Activated CD4-positive, alpha-beta T cell treated with anti-CD3 and anti-CD28 coated beads, Interleukin-2, amount 10 ng/mL, durations not matched to agents 24 days and 14 days (primary cell): ENCODE results near the gene DAB2. TPM values are rescaled to one million over a fixed set of nuclear protein-coding genes. Genes with fewer than 3 reads are reported as not detected.
"Not testable (repeated sequence)": the region's sequence is repeated elsewhere in the genome, so short reads cannot be mapped to it uniquely, and the experiment has no call there.

Experiments used
- DNase-seq: peaks from one replicate; pipeline ENCODE4 v3.0.0; 2022
- H3K27ac Mint-ChIP-seq: one replicate; pipeline ENCODE4 v1.8.0; 2022; ENCODE audit warnings: mild to moderate bottlenecking, mixed read lengths
- H3K27me3 Mint-ChIP-seq: one replicate; pipeline ENCODE4 v1.8.0; 2022; ENCODE audit warnings: mixed read lengths
- H3K36me3 Mint-ChIP-seq: one replicate; pipeline ENCODE4 v1.8.0; 2022; ENCODE audit warnings: low read depth, mild to moderate bottlenecking, mixed read lengths
- H3K4me1 Mint-ChIP-seq: one replicate; pipeline ENCODE4 v1.8.0; 2021; ENCODE audit warnings: mixed read lengths
- H3K4me3 Mint-ChIP-seq: one replicate; pipeline ENCODE4 v1.8.0; 2022; ENCODE audit warnings: mild to moderate bottlenecking, moderate library complexity, mixed read lengths
- H3K9me3 Mint-ChIP-seq: one replicate; pipeline ENCODE4 v1.8.0; 2021; ENCODE audit warnings: mixed read lengths
- intact Hi-C: fragments of 100-400 bp; cut with micrococcal nuclease; formaldehyde crosslinking; loops from one replicate; pipeline ENCODE4 v1.15.1; 2023
- total RNA-seq: library from RNA; stranded (reverse); gene quantifications from 2 replicates; pipeline ENCODE4 v1.2.3, GENCODE V29; 2022

Gene DAB2
- total RNA-seq, 1 donor from 2014 or later: not detected

DNA sequence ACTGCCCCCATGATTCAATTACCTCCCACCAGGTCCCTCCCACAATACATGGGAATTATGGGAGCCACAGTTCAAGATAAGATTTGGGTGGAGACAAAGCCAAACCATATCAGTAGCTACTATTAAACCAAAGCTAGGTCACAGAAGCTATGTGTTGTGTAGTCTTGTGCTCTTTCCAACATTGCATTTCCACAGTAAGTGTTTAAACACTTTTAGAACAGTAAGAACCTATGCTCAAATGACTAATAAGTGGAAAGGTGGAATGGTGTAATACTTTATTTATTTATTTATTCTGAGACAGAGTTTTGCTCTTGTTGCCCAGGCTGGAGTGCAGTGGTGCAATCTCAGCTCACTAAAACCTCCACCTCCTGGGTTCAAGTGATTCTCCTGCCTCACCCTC is 22.6 kb downstream of the DAB2 start:
- H3K27me3 Mint-ChIP-seq, H3K4me3 Mint-ChIP-seq, H3K9me3 Mint-ChIP-seq, H3K36me3 Mint-ChIP-seq, intact Hi-C loops, H3K4me1 Mint-ChIP-seq, DNase-seq, H3K27ac Mint-ChIP-seq: not testable (repeated sequence)

DNA sequence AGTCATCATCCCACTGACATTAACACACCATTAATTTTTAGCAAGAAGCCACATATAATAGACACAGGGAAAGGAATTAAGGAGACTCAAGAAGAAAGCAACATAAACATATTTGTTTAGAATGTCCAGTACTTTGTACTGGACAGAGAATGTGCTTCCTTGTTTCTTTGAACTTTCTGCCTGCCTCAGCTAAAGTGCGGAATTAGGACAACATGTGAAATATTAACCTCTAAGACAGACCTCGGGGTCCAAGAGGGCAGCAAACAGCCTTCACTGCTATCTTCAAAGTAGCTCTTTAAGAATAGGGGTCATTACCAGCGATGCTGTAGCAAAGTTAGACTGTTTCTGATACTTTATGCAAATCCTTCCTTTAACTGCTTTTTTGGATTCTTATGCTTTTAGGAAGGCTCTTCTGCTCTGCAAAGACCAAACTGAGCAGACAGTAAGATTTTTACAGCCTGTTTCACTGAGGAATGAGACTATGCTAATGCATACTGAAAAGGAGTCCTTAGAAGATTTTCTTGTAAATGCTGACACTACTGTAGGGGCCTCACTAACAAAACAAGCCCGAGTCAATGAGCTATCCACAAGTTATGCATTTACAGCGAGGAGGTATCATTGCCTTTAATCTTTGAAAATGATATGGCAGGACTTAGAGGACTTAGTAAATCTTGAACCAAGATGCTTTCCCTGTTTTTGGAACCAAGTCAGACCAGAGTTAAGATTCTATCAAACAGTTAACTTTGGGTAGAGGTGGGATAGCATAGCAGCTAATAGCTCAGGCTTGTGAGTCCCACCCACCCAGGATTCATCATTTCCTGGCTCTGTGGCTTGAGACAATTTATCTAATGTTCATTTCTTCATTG is 23.8 kb downstream of the DAB2 start:
- peaks cover 1% of the 10 kb centered on the region for H3K27me3 Mint-ChIP-seq
- H3K27ac Mint-ChIP-seq: no peak overlapping the region
- H3K4me1 Mint-ChIP-seq: no peaks in the 10 kb centered on the region
- no peak overlapping the region for H3K4me3 Mint-ChIP-seq
- H3K9me3 Mint-ChIP-seq: no peaks in the 10 kb centered on the region
- DNase-seq: no peak
- no peaks in the 10 kb centered on the region for H3K36me3 Mint-ChIP-seq
- intact Hi-C loops: no loop called here

DNA sequence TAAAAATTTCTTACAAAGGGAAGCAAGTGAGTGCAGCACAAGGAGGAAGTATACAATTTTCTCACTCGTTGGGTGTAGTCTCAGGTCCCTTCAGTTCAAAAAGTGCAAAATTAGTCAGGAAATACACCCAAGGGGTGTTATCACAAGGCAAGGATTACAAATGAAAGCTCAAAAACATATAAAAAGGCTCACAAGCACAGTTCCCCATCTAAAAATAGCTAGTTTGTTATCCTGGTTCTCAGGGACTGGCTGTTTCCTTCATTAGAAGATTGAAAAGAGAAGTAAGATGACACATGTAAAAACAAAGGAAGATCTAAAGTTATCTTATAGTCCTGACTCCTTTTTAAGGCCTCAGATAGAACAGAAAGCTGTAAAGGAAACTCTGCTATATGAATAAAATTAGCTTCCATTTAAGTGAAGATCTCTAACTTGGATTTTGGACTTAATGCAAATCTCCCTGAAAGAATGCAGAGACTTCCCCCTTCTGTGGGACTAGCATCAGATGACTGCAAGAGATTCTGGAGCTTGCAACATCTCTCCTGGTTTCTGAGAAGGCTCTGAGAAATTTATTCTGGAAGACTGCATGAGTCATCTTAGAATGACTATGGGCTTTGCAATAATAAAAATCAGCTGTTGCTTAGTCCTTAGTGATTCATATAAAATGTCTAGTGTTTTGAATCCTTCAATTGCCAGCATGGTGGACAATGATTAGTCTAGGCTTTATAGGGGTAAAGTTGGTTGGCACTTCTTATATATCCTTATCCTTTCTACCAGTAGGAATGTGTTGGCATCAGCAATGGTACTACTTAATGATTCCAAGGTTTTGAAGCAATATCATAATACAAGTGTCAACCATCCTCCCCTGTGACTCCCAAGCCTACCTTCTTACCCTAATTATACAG is 25.4 kb downstream of the DAB2 start:
- intact Hi-C loops: no loop called here
- Mint-ChIP-seq H3K9me3 (no peaks in the 10 kb centered on the region), H3K36me3 (no peaks in the 10 kb centered on the region), H3K4me3 (no peak overlapping the region), H3K4me1 (no peaks in the 10 kb centered on the region), H3K27me3 (peaks cover 1% of the 10 kb centered on the region), H3K27ac (no peak overlapping the region)
- no peak for DNase-seq

DNA sequence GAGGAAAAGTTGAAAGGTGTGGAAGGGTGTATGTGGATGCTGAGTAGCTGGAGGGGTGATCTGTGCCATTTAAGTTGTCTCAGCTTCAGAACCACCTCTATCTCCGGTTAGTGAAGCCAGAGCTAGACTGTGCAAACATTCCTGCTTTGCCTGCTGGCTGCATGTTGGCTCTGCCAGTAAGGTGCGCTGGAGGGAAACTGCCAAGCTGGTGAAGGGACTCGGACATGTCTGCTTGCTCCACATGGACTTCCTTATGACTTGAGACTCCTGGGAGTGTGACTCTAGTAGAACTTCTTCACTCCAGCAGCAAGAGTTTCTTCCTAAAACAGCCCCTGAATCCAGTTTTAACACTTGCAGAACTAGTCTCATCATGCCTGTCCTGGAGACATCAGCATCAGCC is 27.9 kb downstream of the DAB2 start:
- H3K9me3 Mint-ChIP-seq: no peaks in the 10 kb centered on the region
- no peaks in the 10 kb centered on the region for H3K4me1 Mint-ChIP-seq

DNA sequence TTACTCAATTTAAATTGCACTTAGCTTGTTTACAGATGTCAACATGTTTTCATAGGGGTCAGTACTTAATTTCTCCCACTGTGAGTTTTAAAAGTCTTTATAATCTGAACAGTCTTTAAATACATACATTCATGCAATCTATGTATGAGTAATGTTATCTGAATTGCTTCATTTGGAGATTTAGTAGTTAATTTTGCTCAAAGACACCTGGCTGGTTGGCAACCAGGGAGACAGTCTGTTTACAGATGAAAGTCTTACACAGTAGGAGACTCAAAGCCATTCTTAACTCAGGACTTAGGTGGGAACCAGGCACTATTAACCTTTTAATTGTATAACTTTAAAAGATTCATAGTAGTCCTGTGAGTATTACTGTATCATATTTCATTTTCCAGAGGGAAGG is 29.3 kb downstream of the DAB2 start:
- Mint-ChIP-seq H3K9me3 (no peaks in the 10 kb centered on the region), H3K36me3 (no peaks in the 10 kb centered on the region), H3K4me1 (no peaks in the 10 kb centered on the region), H3K27ac (no peak overlapping the region), H3K27me3 (peaks cover under 1% of the 10 kb centered on the region), H3K4me3 (no peak overlapping the region)
- intact Hi-C loops: no loop called here
- no peak for DNase-seq

More for the DNA sequence above, 27.9 kb downstream of the DAB2 start:
- H3K27ac Mint-ChIP-seq: no peak overlapping the region
- no peak overlapping the region for H3K4me3 Mint-ChIP-seq
- DNase-seq: no peak
- no peaks in the 10 kb centered on the region for H3K36me3 Mint-ChIP-seq
- intact Hi-C loops: no loop called here
- peaks cover 1% of the 10 kb centered on the region for H3K27me3 Mint-ChIP-seq

DNA sequence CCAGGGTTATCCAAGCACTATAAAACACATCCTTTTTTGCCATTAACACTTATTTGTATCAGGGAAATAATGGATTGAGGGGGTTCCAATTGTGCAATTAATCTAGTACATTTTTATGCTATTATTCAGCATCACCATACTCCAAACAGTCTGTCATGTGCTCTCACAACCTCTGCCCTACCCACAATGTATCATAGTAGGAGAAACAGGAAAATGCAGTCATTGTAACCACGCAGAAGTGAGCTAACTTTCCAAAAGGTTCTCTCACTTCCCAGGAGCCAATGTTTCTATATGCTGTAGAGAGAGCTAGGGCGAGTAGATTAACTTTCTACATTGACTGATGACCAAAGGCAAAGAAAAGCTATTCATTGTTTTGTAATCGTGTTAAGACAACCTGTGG is 29.8 kb downstream of the DAB2 start:
- no peak for DNase-seq
- H3K9me3 Mint-ChIP-seq: no peaks in the 10 kb centered on the region
- H3K36me3 Mint-ChIP-seq: no peaks in the 10 kb centered on the region
- no peak overlapping the region for H3K27ac Mint-ChIP-seq
- H3K27me3 Mint-ChIP-seq: no peaks in the 10 kb centered on the region
- no peaks in the 10 kb centered on the region for H3K4me1 Mint-ChIP-seq
- no peak overlapping the region for H3K4me3 Mint-ChIP-seq
- intact Hi-C loops: no loop called here

DNA sequence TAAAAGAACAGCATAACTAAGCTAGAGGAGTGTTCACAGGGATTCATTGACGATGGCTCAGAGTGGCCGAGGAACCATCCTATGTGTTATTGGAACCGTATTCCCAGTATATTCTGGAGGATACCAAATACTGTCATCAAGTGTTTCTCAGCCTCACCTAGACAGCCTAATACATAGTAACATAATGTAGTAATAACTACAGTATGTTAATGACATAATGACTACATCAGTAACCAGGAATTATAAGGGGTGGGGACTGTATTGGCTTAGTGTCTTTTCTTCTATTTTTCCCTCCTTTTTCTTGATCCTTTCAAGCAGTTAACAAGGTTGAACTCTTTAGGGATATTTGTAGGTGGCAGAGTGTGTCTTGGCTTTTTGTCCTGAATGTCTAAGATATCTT is 33.8 kb downstream of the DAB2 start:
- H3K36me3 Mint-ChIP-seq: no peaks in the 10 kb centered on the region
- H3K4me1 Mint-ChIP-seq: no peaks in the 10 kb centered on the region
- DNase-seq: no peak
- H3K4me3 Mint-ChIP-seq: no peak overlapping the region
- intact Hi-C loops: no loop called here
- peaks cover 2% of the 10 kb centered on the region for H3K27me3 Mint-ChIP-seq
- H3K27ac Mint-ChIP-seq: no peak overlapping the region
- no peaks in the 10 kb centered on the region for H3K9me3 Mint-ChIP-seq

DNA sequence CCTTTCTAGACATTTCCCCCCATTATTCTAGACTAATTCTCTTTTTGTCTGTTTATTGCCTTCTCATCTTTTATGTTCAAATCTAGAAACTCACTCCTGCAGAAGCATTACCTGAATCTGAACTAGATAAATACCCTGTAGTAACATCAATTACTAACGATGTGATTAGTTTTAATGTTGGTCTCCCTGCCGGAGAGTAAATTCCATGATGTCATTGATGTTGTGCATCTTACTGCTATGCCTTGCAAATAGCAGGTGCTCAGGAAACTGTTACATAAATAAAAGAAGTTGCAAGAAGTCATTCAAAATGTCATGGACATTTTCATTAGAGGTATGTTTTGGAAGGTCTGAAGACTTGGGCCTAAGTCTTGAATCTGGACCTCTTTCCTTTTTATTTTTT is 37.5 kb downstream of the DAB2 start:
- H3K27ac Mint-ChIP-seq: no peak overlapping the region
- intact Hi-C loops: no loop called here
- H3K27me3 Mint-ChIP-seq: peaks cover 8% of the 10 kb centered on the region
- H3K4me1 Mint-ChIP-seq: no peaks in the 10 kb centered on the region
- DNase-seq: no peak
- no peaks in the 10 kb centered on the region for H3K36me3 Mint-ChIP-seq
- no peak overlapping the region for H3K4me3 Mint-ChIP-seq
- no peaks in the 10 kb centered on the region for H3K9me3 Mint-ChIP-seq

DNA sequence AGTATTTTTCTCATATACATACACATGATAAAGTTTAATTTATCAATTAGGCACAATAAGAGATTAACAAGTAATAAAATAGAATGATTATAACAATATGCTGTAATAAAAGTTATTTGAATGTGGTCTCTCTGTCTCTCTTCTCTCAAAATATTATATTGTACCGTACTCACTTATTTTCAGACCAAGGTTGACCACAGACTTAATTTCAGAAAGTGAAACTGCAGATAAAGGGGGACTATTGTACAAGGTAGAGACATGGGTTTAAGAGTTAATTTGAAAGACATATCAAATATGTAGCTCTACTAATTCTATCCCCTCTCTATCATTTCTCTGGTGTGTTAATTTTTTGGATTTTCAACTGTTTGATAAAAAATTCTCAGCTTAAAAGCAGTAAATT is 40.5 kb downstream of the DAB2 start:
- intact Hi-C loops: no loop called here

DNA sequence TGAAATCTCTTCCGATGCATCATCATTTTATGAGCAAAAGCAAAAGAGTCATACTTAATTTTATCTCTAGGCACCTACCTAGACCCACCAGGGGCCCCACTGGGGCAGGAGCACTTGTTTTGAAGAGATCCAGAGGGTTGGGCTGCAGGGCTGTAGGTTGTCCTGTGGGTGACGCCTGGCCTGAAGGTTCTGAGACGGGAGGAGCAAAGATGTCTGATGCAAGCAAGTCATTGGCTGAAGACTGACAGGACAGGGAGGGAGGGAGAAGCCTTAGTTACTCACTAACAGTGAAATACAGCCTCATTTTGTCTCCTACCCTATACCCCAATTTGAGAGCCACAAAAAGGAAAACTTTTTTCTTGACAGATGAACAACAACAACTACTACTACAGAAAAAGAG is 43.4 kb downstream of the DAB2 start:
- peaks cover 12% of the 10 kb centered on the region for H3K27me3 Mint-ChIP-seq
- no peaks in the 10 kb centered on the region for H3K4me1 Mint-ChIP-seq
- intact Hi-C loops: no loop called here
- H3K9me3 Mint-ChIP-seq: no peaks in the 10 kb centered on the region
- no peak overlapping the region for H3K27ac Mint-ChIP-seq
- no peak for DNase-seq
- no peak overlapping the region for H3K4me3 Mint-ChIP-seq
- H3K36me3 Mint-ChIP-seq: no peaks in the 10 kb centered on the region

More for the DNA sequence above, 40.5 kb downstream of the DAB2 start:
- DNase-seq: no peak
- H3K27ac Mint-ChIP-seq: no peak overlapping the region
- no peaks in the 10 kb centered on the region for H3K9me3 Mint-ChIP-seq
- no peak overlapping the region for H3K4me3 Mint-ChIP-seq
- peaks cover 10% of the 10 kb centered on the region for H3K27me3 Mint-ChIP-seq
- no peaks in the 10 kb centered on the region for H3K4me1 Mint-ChIP-seq
- no peaks in the 10 kb centered on the region for H3K36me3 Mint-ChIP-seq

DNA sequence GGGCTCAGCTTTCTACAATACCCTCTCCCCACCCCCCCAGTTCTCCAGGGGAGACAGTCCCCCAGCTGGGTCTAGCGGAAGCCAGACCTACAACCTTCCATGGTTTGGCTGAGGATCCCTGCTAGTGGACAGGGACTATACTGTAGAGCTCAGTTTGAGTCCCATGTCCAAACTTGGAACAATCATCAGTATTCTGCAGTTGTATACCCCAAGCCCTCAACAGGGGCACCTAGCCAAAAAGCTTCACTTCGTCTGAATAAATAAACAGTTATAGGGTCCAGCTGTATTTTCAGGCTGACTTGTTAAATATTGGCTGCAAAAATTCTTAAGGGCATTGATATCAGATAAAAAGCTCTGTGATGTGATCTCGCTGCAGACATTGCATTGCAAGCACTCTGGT is 45.1 kb downstream of the DAB2 start:
- Mint-ChIP-seq H3K9me3 (no peaks in the 10 kb centered on the region), H3K27ac (no peak overlapping the region), H3K4me1 (no peaks in the 10 kb centered on the region), H3K4me3 (no peak overlapping the region), H3K36me3 (no peaks in the 10 kb centered on the region), H3K27me3 (peaks cover 14% of the 10 kb centered on the region)
- intact Hi-C loops: loop anchor here (5.0 kb wide), 1 partner anchor 162 kb away; the partner anchor contains the start of gene FYB1
- DNase-seq: no peak

DNA sequence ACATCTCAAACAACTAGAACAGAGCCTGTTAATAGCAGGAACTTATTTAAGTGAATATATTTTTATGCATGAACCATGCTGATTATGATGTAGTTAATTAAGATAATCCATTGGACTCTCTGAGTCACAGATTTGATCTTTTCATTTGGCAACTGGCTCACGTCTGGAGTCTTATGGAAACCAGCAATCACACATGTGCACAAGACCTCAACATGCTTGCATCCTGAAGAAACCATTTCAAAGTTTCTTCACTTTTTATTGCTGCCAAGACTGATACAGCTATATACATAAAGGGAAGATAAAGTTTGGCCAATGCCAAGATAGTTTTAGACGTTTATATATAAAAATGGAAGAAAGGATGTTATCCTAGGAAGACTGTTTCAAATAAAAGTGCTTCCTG is 47.2 kb downstream of the DAB2 start:
- H3K9me3 Mint-ChIP-seq: no peaks in the 10 kb centered on the region
- no peaks in the 10 kb centered on the region for H3K36me3 Mint-ChIP-seq
- no peaks in the 10 kb centered on the region for H3K4me1 Mint-ChIP-seq
- intact Hi-C loops: loop anchor here (5.0 kb wide), 1 partner anchor 160 kb away; the partner anchor contains the start of gene FYB1
- H3K4me3 Mint-ChIP-seq: no peak overlapping the region
- peaks cover 17% of the 10 kb centered on the region for H3K27me3 Mint-ChIP-seq
- H3K27ac Mint-ChIP-seq: no peak overlapping the region
- DNase-seq: no peak

DNA sequence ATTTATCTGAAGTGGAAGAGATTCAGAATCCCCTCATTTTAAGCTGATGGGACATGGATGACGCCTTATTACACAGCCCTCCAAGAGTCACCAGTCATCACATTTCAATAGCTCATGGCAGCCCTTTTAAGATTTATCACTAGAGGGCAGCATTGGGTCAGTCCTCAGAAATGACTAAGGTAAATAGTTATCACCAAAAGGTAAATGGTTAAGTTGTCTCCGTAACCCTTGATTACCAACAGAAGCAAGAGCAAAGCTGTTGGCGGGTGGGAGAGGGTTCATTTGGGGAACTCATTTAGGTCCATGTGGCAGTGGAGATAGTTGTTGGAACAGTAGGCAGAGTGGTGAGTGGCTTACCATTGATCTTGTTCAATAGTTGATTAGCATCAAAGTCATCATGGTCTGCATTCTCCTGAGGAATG is 48.5 kb downstream of the DAB2 start:
- Mint-ChIP-seq H3K27ac (no peak overlapping the region), H3K27me3 (peaks cover 20% of the 10 kb centered on the region), H3K36me3 (no peaks in the 10 kb centered on the region), H3K4me1 (no peaks in the 10 kb centered on the region), H3K4me3 (no peak overlapping the region), H3K9me3 (no peaks in the 10 kb centered on the region)
- DNase-seq: peak; percentile 82
- intact Hi-C loops: loop anchor here (1.0 to 5.0 kb wide), 3 partner anchors 159 to 194 kb away; partner anchors contain the start of gene FYB1

DNA sequence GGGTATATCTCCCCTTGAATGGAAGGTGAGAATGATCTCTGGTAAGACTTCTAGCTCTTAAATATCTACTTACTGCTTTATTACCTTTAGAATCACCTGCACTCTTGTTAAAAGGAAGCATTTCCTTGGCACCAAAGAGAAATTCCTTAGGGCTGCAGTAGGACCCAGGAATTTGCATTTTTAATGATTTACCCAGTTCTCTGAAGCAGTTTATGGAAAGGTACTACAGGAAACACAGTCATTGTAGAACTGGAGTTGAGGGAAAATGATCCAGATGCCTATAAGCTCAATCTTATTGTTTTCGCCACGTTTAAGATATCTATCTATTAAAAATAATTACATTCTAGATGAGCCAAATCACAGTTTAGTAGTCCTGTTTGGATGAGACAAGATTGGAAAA is 51.0 kb downstream of the DAB2 start:
- intact Hi-C loops: no loop called here
- Mint-ChIP-seq H3K27ac (no peak overlapping the region), H3K27me3 (peaks cover 22% of the 10 kb centered on the region), H3K36me3 (no peaks in the 10 kb centered on the region), H3K4me3 (no peak overlapping the region), H3K4me1 (no peaks in the 10 kb centered on the region), H3K9me3 (no peaks in the 10 kb centered on the region)
- no peak for DNase-seq
